Stimulated activated CD8-positive, alpha-beta memory T cell treated with anti-CD3 and anti-CD28 coated beads, Interleukin-7, amount 100 ng/mL, for 4 hours (primary cell): ENCODE data around the gene AHNAK.
A peak's percentile ranks its signal among the peaks of the same experiment; 100 is the strongest.
"Not testable (repeated sequence)": the region's sequence is repeated elsewhere in the genome, so short reads cannot be mapped to it uniquely, and the experiment has no call there.

Experiments
- DNase-seq, 2 donors: peaks; one replicate each; pipeline ENCODE4 v3.0.0-alpha.2; 2020; ENCODE audit warnings: low read depth in 2 of 2

Gene AHNAK

DNA sequence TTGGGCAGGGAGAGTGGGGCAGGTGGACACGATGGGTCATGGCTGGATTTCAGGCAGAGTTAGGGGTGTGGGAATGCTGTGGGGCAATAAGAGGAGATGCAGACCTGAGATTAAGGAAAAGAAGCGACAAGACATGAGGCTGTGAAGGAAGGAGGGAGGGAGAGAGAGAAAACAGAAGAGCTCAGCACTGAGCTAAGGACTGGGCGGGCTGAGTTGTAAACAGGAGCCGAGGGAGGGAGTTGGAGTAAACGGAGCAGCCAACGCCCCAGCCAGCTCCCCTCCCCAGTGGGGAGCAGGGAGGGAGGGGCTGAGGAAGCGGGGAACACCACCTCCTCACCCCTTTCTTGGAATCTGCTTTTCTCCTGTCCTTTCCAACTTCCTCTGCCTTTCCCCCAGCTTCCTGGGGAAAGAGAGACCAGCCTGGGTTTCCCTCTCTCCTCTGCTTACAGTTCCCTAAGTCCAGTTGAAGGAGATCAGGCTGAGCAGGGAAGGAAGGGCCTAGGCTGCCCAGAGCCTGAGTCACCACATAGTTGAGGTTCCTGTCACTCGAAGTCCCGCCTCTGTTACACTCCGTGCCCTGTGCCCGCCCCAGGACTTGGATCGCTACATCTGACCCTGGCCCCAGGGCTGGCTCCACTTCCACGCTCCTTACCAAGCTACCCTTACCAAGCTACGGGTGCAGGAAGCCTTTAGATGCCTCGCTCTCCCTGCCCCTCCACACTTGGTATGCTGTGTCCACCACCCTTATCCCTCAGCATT is 6.7 kb upstream of the AHNAK start:
- no peak for DNase-seq

DNA sequence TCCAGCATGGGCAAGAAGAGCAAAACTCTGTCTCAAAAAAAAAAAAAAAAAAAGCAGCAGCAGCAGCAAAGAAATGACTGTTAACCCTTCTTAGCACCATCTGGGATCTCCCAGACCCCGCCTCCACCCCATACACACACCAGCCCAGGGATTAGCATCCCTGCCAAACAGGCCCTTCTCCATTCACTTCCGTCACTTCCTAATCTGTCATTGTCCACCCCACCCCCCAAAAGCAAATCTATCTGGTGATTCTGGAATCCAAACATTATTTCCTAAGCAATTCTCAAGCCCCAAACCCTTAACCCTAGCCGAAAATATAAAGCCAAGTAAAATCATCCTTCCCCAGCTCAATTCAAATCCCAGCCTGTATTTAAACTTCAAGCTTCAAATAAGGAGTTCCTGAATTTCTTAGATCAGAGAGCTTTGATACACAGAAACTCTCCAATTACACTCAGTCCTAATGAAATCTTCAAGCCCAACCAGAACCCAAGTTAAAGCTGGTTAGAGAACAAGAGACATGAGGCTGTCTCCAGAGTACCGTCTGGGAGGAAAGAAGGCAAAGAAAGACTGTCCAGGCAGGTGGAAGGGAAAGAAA is 6.0 kb upstream of the AHNAK start:
- DNase-seq: no peak

DNA sequence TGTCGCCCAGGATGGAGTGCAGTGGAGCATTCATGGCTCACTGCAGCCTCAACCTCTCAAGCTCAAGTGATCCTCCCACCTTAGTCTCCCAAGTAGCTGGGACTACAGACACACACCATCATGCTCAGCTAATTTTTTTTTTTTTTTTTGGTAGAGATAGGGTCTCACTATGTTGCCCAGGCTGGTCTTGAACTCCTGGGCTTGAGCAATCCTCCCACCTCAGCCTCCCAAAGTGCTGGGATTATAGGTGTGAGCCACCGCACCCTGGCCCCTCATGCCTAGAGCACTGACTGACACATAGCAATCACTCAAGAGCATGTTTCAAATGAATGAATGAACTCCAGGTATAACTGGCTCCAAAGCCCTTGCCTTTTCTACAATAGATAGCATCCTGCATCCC is 3.9 kb upstream of the AHNAK start:
- DNase-seq: not testable (repeated sequence)

DNA sequence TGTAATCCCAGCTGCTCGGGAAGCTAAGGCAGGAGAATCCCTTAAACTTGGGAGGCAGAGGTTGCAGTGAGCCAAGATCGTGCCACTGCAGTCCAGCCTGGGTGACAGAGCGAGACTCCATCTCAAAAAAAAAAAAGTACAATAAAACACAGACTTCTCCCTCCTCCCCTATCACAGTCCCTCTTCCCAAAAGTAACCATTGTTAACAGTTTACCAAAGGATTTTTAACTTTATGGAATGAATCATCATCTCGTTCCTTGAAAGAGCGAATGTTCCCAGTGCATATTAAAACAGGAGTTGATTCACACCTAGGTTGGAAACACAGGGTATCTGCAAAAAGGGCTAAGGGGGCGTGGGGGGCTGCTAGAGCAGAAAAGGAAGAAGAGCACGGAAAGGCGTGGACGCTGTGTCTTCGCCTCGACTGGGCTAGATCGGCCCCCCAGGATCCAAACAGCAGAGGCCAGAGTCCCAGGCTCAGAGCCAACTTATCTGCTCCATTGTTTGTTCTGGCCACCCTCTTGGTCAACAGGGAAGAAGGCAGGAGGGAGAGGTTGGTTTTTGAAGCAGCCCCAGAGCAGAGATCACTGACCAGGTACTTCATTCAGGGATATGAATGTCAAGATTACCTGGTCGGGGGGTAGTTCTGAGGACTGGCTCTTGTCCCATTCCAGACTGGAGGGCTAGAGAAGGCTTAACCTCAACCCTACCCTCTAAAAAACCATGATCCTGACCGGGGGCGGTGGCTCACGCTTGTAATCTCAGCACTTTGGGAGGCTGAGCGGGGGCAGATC is 2.1 kb upstream of the AHNAK start:
- no peak for DNase-seq

DNA sequence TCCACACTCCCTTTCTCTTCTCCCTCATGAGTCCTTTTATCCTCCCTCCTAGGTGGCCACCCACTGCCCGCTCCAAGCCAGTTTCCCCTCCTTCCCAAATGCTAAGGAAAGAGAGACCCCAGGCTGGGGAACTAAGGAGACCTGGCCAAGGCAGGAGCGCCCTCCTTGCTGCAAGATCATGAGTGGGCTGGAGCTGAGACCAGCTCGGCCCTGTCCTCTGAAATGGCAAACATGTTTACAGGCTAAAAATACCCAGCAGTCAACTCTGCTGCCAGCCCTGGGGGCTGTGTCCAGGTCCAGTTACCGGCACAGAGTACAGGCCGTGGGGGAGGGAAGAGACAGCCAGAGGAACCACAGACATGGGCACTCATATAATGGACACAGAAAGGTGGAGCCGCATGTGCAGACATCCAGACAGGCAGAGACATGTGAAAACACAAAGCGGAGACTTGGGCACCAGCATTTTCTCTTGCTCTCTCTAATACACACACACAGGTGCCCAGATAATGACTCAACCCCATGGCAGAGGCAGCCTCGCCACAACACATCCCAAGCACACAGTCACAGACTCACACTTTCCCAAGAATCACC is 1.2 kb upstream of the AHNAK start:
- no peak for DNase-seq

DNA sequence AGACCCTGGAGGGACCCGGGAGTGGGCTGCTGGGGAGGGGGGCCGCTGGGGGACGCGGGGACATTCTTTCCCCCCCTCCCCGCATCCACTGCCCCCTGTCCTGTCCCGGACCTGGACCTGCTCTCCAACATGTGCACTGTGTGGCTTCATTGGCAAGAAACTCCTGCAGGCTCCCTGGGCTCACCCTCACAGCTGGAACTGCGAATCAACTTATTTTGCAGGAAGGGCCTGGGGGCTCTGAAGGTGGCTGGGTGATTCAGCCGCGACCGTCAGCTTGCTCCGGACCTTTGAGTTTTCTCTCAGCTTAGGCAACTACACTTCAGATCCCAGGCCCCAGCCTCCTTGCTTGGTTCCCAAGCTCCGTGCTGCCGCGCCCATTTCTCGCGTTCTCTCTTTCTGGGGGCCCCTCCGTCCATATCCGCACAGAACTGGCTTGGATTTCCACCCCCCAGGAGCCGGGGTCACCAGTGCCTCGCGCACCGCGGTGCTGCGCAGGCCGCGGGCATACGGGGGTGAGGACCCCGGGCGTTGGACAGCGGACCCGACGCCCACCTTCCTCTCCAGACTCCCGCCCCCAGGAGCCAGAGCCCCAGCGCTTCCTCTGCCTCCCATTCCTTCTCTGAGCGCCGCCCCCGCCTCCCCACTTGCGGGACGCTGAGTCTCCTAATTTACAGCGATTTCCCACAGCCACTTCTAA is 471 bp upstream of the AHNAK start:
- DNase-seq: no peak

DNA sequence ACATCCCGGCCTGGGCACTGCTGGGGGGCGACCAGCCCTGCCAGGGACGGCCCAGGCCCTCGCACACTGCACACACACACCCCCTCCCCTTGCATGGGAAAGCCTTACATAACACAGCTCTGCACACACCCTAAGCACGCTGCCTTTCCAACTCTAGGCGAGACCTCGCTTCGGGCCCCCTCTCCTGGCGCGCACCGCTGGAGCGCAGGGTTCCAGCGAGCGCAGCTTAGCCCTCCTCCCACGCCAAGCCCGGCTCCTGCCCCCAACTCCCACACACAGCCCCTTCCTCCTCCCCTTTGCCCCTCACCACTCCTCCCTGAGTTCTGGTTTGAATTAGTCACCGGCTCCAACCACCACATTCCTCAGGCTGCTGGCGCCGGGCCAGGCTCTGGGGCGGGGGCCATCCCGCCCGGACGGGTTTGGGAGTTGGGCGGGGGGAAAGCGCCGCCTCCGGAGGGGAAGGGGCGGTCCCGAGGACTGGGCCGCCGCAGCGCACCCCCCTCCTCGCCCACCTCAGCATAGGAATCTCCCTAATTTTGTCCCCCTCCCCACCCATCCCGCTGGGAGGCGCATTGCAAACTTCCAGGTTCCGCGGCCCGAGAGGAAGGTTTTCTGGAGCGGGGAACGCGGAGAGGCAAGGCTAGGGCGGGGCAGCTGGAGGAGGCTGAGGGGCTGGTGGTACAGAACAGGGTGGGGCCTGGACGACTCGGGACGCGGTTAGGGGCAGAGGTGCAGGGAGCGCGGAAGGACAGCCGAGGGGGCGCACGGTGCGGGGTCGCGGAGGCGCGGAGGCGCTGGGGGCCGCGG is 966 bp downstream of the AHNAK start:
- peak in 1 of 2 donors; percentile 63 for DNase-seq

DNA sequence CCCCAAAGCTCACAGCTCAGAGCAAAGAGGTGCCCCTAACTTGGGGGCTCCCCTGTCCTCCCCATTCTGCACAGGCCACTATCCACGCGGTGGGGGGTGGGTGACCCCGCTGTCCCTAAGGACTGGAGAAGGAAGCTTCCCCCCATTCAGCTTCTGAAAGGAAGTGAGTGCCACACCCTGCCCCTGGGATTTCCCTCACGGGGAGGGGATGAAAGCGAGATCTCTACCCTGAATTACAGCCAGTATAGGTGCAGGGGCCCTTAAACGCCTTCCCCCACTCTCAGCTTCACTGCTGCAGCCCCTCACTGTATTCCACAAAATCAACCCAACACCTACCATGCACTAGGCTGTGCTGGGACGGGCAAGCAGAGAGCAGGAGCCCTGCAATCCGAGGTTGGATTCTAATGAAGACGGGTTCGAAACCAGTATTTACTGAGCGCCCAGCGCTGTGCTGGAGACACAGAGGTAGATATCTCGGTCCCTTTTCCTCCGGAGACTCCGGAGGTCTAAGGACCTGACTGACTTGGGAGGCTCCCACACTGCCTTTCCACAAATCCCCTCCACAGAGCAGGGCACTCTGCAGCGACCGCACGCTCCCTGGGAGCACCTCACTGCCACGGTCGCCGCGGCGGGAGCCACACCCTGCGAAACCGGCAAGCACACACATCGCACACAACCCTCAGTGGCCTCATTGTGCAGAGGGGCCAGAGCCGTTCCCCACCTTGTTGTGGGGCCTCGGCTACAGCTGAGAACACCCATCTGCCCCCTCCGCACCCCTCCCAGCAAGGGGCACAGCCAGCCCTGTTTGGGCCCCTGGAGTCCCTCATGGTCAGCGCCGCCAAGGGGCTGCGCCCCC is 1.8 kb downstream of the AHNAK start:
- no peak for DNase-seq

DNA sequence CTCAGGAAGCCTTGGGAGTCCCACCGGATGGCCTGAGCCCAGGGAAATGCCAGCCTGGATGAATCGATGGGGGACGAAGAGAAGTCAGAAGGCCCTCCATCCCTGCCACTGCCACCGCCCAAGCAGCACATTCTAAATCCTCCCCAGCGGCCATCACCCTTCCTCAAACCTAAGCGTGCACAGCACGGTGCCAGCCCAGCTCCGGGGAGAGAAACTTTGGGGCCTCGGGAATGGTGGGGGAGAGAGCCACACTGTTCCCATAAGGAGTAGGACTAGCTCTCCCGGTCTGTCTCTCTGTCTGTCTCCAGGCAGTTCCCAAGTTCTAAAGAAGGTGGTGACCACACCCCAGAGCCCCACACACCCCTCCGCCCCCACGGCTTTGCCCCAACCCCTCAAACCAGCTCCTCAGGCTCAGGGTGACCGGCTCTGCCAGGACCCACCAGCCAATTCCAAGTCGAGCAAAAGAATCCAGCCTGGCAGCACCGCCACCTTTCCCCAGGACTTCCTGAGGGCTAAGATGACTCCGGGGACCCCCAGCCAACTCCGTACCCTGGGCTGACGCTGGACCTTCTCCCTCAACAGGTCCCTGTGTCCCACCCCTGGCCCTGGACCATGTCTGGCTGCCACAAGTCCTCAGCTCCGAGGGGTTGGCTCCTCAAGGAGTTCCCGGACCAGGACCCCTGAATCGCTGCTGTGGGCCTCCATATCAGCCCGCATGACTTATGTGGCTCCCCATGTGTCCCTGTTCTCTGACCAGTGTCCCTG is 2.7 kb downstream of the AHNAK start:
- DNase-seq: no peak

DNA sequence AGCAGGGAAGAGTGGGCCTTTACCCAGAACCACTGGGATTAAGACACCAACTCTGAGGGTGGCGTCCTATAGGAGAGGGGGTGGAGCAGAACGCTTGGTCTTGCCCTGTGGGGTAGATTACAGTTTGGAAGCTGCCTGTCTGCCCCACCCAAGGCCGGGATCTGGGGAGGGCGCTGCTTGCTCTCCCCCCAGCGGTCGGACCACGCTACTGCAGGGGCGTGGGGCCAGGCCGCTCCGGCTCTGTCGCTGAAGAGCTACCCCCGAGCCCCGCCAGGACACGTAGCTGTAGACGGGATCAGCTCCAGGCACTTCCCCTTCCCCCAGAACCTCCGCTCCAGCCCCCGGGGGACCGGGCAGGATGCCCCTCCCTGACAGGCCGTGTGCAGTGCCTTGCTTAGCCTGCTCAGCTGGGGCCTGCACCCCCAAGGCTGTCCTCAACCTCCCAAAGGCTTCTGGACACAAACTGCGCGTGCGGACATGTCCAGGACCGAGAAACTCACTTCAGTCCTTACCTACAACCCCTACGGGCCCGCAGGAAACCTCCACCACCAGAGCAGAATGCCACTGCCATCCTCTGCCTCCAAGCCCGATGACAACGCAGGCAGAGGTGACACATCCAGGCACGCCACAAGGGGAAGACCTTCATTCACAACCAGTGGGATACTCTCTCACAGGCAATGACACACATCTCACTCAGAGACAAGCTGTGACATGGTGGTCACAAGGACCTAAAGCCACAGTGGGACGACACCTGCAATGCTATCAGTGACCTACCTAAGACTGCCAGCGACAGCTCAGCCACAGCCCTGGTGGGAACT is 3.6 kb downstream of the AHNAK start:
- DNase-seq: peak in 1 of 2 donors; percentile 57

DNA sequence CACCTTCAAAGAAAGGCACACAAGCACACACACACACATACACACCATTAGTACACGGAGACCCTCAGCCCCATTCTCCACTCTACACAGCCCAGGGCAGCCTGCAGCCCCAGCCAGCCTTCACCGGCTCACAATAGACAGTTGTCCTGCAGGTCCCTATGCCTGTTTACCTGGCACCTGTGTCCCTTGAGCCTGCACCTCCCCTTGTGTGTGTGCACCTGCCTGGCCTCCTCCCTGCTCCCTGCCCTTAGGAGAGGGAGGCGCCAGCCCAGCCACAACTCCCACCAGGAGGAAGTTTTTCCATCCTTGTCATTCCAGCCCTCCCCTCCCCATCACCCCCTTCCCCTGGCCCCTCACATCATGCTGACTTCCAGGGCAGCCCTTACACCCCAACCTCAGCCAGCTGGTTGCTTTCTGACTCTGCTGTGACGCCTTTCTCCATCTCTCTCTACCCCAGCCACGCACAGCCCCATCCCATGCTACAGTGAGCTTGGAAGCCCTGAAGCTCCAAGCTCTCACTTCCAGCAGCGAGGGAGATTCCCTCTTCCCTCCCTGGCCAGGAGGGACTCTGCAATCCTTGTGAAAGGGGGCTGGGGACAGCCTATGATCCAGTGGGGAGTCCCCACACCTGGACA is 4.4 kb downstream of the AHNAK start:
- no peak for DNase-seq

DNA sequence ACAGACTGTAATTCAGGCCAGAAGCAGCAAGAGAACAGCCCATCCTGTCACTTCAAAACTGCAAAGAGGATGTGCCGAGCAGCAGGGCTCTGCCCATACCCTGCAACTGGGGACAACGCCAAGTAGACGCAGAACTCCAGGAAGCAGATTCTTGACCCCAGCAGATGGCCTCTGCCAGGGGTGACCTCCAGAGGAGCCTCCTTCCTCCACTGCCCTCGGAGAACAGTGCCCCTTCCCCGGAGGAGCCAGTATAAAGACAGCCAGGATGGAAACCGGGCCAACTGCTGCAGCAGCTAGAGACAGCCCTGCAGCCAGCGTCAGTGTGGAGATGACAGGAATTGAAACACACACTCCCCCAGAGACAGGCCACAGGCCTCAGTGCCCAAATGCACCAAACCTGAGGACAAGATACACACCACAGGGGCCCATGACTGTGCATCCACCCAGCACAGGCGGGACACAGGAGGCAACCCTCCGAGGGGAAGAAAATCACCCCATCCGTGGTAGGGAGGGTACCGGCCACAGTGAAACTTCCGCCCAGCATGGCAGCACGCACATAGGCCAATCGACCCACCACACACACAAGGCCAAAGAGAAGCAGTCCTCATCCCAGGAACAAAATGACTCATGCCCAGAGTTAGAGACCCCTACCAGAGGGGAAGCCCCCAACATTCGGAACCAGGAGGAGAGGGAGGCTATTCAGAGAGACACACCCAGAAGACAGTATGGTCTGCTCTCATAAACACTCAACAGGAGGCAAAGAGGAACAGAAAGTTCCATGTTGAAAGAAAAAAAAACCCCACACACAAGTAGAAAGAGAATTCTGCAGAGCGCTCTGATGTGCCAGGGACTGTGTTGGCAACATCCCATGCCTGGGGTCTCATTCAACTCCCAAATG is 5.6 kb downstream of the AHNAK start:
- no peak for DNase-seq

DNA sequence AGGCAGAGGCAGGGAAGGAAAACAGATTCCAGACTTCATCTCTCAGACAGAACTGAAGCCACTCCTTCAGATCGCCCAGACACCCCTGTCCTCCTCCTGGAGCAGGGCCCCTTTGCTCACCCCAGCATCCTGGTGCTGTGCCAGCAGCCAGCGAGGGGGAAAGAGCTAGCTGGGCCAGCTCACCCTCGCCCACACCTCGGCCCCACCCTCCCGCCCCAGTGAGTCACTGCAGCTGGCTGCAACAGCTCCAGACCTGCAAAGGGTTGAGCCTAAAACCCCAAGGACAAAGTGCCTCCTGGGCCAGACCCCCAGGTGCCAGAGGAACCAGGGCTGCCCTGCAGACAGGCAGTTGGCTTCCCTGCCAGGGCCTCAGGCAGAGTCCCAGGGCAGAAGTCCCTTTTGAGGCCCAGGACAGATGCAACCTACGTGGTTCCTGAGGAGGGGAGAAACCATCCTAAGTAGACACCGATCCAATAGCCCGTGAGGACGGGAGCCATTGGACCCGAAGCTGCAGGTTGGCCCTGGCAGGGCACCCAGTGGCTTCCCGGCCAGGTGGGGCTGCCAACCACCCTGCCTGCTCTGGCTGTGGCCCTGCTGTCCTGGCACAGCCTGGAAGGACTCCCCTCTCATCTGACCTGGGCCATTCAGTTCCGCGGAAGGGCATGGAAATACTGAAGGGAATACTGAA is 7.2 kb downstream of the AHNAK start:
- peak in 1 of 2 donors; percentile 62 for DNase-seq

DNA sequence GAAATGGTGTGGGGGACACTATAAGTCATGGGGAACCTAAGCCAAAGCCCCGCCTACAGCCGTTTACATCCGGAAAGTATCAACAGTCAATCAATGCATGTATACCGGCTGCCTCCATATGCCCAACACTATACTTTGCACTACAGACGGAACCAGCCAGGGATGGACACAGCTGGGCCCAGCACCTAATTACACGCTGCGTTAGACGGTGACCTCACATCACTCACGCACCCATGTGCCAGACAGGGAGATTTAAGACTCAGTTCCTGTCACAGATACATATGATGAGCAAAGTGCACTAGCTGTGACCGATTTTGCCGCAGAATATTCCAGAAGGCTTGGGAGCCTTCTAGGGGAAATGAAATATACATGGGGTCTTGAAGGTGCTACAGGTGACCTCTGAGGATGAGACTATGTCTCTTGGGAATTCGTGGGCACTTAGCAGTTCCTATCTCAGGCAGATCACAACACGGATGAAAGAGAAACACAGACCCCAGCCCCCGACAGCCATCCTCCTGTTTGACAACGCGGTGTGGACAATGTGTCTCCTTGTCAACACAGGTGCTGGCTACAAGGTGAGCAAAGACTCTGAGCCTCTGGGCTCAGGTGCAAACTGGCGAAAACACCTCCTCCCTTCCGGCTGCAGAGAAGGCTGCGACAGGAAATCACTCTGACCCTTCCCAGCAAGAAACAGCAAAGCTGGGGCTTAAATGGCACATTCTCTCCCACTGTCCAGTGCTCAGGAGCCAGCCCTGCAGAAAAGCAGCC is 8.0 kb downstream of the AHNAK start:
- DNase-seq: no peak

DNA sequence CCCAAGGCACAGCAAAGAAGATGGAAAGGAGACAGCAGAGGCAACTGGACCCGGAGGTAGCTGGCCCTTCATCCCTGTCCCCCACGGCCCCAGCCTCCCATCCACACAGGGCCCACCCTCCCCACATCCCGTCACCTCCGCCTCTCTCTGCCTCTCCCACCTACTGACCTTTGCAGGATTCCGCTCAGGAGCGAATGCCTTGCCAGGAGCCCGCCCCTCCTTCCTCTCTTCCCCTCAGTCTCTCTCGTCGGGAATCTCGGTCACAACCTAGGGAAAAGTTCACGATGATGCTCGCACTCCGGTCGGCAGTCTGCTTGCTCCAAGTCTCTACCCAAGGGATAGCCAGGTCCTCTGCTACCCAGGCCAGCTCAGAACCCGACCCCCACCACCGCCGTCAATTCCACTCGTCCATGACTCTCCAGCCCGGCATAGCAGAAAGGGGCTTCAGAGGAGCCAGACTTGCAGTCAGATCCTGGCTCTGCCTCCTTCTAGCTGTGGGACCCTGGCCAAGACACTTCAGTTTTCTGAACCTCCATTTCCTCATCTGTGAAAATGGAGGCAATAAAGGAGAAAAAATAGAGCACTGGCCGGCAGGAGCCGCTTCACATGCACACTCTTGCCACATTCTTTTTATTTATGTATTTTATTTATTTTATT is 10.2 kb downstream of the AHNAK start:
- DNase-seq: no peak
